OCI-LY7 (cell line): Measurements from ENCODE around the gene FAM221B. TPM values are rescaled to one million over a fixed set of nuclear protein-coding genes. Genes with fewer than 3 reads are reported as not detected.

Experiments
- BruUV-seq: library from RNA; stranded (reverse); fragments of 400-500 nt; replicated peaks from 2 replicates; lab custom pipeline; 2021; lab: Mats Ljungman, UMichigan
- CTCF ChIA-PET: fragments of 300-600 bp; sonication (Branson Sonifier 250); formaldehyde crosslinking; loops from one replicate; lab custom pipeline; 2022; ENCODE audit warnings: antibody characterized with exemption; ENCODE audit not compliant: unreplicated experiment; lab: Charles Lee
- POLR2A ChIA-PET: fragments of 300-600 bp; sonication (Branson Sonifier 250); formaldehyde crosslinking; loops from one replicate; lab custom pipeline; 2022; ENCODE audit warnings: antibody characterized with exemption; lab: Charles Lee
- DNase-seq: peaks from one replicate; pipeline ENCODE4 v3.0.0-alpha.2; 2015; ENCODE audit warnings: low spot score
- H2AFZ ChIP-seq: fragments of 200-600 bp; sonication (generic), shearing (Covaris generic); 2 replicates; pipeline ENCODE4 v1.6.1; 2014; ENCODE audit warnings: mild to moderate bottlenecking, antibody characterized with exemption, low read length, moderate library complexity
- H3K27ac ChIP-seq: fragments of 200-600 bp; sonication (generic); 2 replicates; pipeline ENCODE4 v1.5.1; 2014; ENCODE audit warnings: mixed run types, low read depth, mild to moderate bottlenecking, moderate library complexity, low read length, inconsistent platforms; ENCODE audit not compliant: poor library complexity, severe bottlenecking
- H3K36me3 ChIP-seq: fragments of 200-600 bp; sonication (generic); 2 replicates; pipeline ENCODE4 v1.6.1; 2014; ENCODE audit warnings: mild to moderate bottlenecking, antibody characterized with exemption, low read length, moderate library complexity, mixed read lengths; ENCODE audit not compliant: insufficient read depth
- H3K4me1 ChIP-seq: fragments of 200-600 bp; sonication (generic); 2 replicates; pipeline ENCODE4 v1.5.1; 2014; ENCODE audit warnings: mild to moderate bottlenecking, low read length; ENCODE audit not compliant: insufficient read depth, poor library complexity, severe bottlenecking
- H3K4me2 ChIP-seq: fragments of 200-600 bp; sonication (generic); 2 replicates; pipeline ENCODE4 v1.6.1; 2014; ENCODE audit warnings: mild to moderate bottlenecking, low read length
- H3K4me3 ChIP-seq: fragments of 200-600 bp; sonication (generic); 2 replicates; pipeline ENCODE4 v1.5.1; 2014; ENCODE audit warnings: mild to moderate bottlenecking, low read depth, low read length; ENCODE audit not compliant: poor library complexity, severe bottlenecking
- H3K79me2 ChIP-seq: fragments of 200-600 bp; sonication (generic); 2 replicates; pipeline ENCODE4 v1.6.1; 2016; ENCODE audit warnings: low read depth, mild to moderate bottlenecking, low read length, moderate library complexity, mixed read lengths; ENCODE audit not compliant: insufficient read depth
- H3K9me2 ChIP-seq: fragments of 200-600 bp; sonication (generic); 2 replicates; pipeline ENCODE4 v1.6.1; 2016; ENCODE audit warnings: mild to moderate bottlenecking, low read length, mixed read lengths; ENCODE audit not compliant: insufficient read depth
- H3K9me3 ChIP-seq: fragments of 200-600 bp; sonication (generic); 2 replicates; pipeline ENCODE4 v1.6.1; 2014; ENCODE audit warnings: mild to moderate bottlenecking, mixed run types, low read length, mixed read lengths
- H4K20me1 ChIP-seq: fragments of 200-600 bp; sonication (generic); 2 replicates; pipeline ENCODE4 v1.6.1; 2014; ENCODE audit warnings: mild to moderate bottlenecking, antibody characterized with exemption, low read length, moderate library complexity, mixed read lengths; ENCODE audit not compliant: insufficient read depth
- EZH2phosphoT487 ChIP-seq: fragments of 200-600 bp; sonication (generic); IDR thresholded peaks from 2 replicates; pipeline ENCODE4 v1.6.1; 2018; ENCODE audit warnings: low read depth, borderline replicate concordance, mild to moderate bottlenecking, mixed run types, antibody characterized with exemption, low read length, moderate library complexity, mixed read lengths
- intact Hi-C: fragments of 100-400 bp; cut with micrococcal nuclease; formaldehyde crosslinking; loops from one replicate; pipeline ENCODE4 v1.10.0; 2022; ENCODE audit not compliant: unreplicated experiment
- total RNA-seq, 2 experiments: library from RNA; depleted of rRNA in 1 of 2; stranded (reverse); fragments of >200 nt in 1 of 2; shearing (Covaris generic) in 1 of 2; gene quantifications; 2 replicates each; pipeline ENCODE4 v1.2.3, GENCODE V29; 2014 to 2022
- TF ChIP-seq, protein P1 (sequence below): fragments of 200-600 bp; sonication (generic); conservative IDR thresholded peaks from 2 replicates; pipeline ENCODE4 v1.5.1; 2014; ENCODE audit warnings: mild to moderate bottlenecking, antibody characterized with exemption, low read length, moderate library complexity, mixed read lengths

The FAM221B gene
- total RNA-seq, 2 experiments from 2014 or later = not detected

GRCh38 chr9:35842795-35843194 is 14.3 kb upstream of the FAM221B start:
- H3K4me1 ChIP-seq = peaks cover 32% of the 10 kb centered on the region
- no peak overlapping the region for H3K27ac ChIP-seq
- CTCF ChIA-PET = no interaction called here
- intact Hi-C loops = no loop called here
- H3K9me2 ChIP-seq = no peaks in the 10 kb centered on the region
- no peak overlapping the region for H3K4me2 ChIP-seq
- H3K4me3 ChIP-seq = no peak overlapping the region
- H3K36me3 ChIP-seq = no peaks in the 10 kb centered on the region
- POLR2A ChIA-PET = interaction anchor here (1.1 kb wide), 1 partner anchor 9 kb away, joined by 5 read pairs; no protein-coding TSS in a partner anchor
- no peak for DNase-seq
- no peaks in the 10 kb centered on the region for H3K9me3 ChIP-seq
- H2AFZ ChIP-seq = no peak overlapping the region
- no peaks in the 10 kb centered on the region for H4K20me1 ChIP-seq
- no peaks in the 10 kb centered on the region for H3K79me2 ChIP-seq
- no peak for TF ChIP-seq EZH2phosphoT487
- TF ChIP-seq, protein P1, sequence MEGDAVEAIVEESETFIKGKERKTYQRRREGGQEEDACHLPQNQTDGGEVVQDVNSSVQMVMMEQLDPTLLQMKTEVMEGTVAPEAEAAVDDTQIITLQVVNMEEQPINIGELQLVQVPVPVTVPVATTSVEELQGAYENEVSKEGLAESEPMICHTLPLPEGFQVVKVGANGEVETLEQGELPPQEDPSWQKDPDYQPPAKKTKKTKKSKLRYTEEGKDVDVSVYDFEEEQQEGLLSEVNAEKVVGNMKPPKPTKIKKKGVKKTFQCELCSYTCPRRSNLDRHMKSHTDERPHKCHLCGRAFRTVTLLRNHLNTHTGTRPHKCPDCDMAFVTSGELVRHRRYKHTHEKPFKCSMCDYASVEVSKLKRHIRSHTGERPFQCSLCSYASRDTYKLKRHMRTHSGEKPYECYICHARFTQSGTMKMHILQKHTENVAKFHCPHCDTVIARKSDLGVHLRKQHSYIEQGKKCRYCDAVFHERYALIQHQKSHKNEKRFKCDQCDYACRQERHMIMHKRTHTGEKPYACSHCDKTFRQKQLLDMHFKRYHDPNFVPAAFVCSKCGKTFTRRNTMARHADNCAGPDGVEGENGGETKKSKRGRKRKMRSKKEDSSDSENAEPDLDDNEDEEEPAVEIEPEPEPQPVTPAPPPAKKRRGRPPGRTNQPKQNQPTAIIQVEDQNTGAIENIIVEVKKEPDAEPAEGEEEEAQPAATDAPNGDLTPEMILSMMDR = no peak
- BruUV-seq = no TSS peak

- Histone ChIP-seq H3K4me3 (no peak overlapping the region), H3K9me2 (no peaks in the 10 kb centered on the region), H3K79me2 (no peaks in the 10 kb centered on the region), H3K36me3 (no peaks in the 10 kb centered on the region), H3K27ac (no peak overlapping the region), H4K20me1 (no peaks in the 10 kb centered on the region), H3K9me3 (no peaks in the 10 kb centered on the region), H3K4me1 (peaks cover 26% of the 10 kb centered on the region), H3K4me2 (no peak overlapping the region), H2AFZ (no peak overlapping the region)
- no peak for TF ChIP-seq EZH2phosphoT487
- TF ChIP-seq, protein P1 = no peak
- CTCF ChIA-PET = no interaction called here
- BruUV-seq = no TSS peak
- no peak for DNase-seq
- intact Hi-C loops = no loop called here
- POLR2A ChIA-PET = interaction anchor here (1.1 kb wide), 1 partner anchor 8 kb away, joined by 5 read pairs; no protein-coding TSS in a partner anchor
Measured at GRCh38 chr9:35842020-35842745, 13.7 kb upstream of the FAM221B start.

DNA sequence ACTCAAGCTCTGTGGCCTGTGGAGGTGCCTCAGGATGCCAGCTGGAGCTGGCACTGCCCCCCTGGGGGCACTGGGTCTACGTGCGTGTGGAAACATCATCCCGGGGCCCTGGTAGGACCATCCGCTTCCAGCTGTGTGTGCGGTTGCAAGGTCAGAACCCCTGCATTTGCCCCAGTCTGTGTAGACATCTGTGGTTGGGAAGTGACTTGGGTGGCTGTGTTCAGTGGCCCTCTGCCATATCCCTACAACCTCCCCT is 13.0 kb upstream of the FAM221B start:
- intact Hi-C loops = no loop called here
- no peaks in the 10 kb centered on the region for H4K20me1 ChIP-seq
- POLR2A ChIA-PET = no interaction called here
- H3K9me3 ChIP-seq = no peaks in the 10 kb centered on the region
- H3K4me1 ChIP-seq = peaks cover 25% of the 10 kb centered on the region
- H3K79me2 ChIP-seq = no peaks in the 10 kb centered on the region
- BruUV-seq = no TSS peak
- no peak overlapping the region for H3K4me2 ChIP-seq
- no peak for DNase-seq
- no peaks in the 10 kb centered on the region for H3K9me2 ChIP-seq
- CTCF ChIA-PET = no interaction called here
- no peak overlapping the region for H3K27ac ChIP-seq
- H3K4me3 ChIP-seq = no peak overlapping the region
- H2AFZ ChIP-seq = no peak overlapping the region
- H3K36me3 ChIP-seq = no peaks in the 10 kb centered on the region
- no peak for TF ChIP-seq EZH2phosphoT487
- TF ChIP-seq, protein P1 = no peak
